HepG2 (cell line): Measurements from ENCODE around the gene RHOT1. TPM values are rescaled to one million over a fixed set of nuclear protein-coding genes. Genes with fewer than 3 reads are reported as not detected.

Experiments
- ATAC-seq: fragments of 200-7000 bp; cut with Tn5 transposase; 3 replicates; pipeline ENCODE4 v1.9.1; 2020; ENCODE audit warnings: mild to moderate bottlenecking, moderate library complexity
- BruUV-seq: library from RNA; stranded (reverse); fragments of 400-500 nt; replicated peaks from 2 replicates; lab custom pipeline; 2021; lab: Mats Ljungman, UMichigan
- CTCF ChIA-PET: fragments of 300-600 bp; formaldehyde crosslinking; extraction: SDS; loops from one replicate; lab custom pipeline; 2021; ENCODE audit warnings: low total read pairs, inconsistent platforms, low intra/inter-chr PET ratio; lab: Yijun Ruan, JAX
- POLR2A ChIA-PET: fragments of 350-600 bp; sonication (Branson Sonifier 250); formaldehyde crosslinking; loops from one replicate; lab custom pipeline; 2020; ENCODE audit warnings: antibody characterized with exemption, inconsistent platforms; lab: Yijun Ruan, JAX
- DNase-seq: peaks from one replicate; pipeline ENCODE4 v3.0.0-alpha.2; 2015; ENCODE audit warnings: low spot score
- FAIRE-seq: peaks from 3 replicates; lab custom pipeline; 2011; peaks lifted over from hg19 to GRCh38; lab: Jason Lieb, UNC
- H2AFZ ChIP-seq: one replicate; pipeline ENCODE4 v1.6.1; 2011; ENCODE audit warnings: low read length, inconsistent platforms
- H3K27ac ChIP-seq: fragments of 300-600 bp; 3 replicates; pipeline ENCODE4 v1.8.0; 2011; ENCODE audit warnings: mixed run types, mild to moderate bottlenecking, mixed read lengths, low read length, inconsistent platforms; ENCODE audit not compliant: insufficient read depth; ENCODE audit errors: extremely low read length
- H3K27me3 ChIP-seq, 2 experiments: fragments of 200-600 bp in 1 of 2; 2 replicates in 1 of 2; 3 replicates in 1 of 2; pipeline versions ENCODE4 v1.6.0 to v1.8.0; 2011; ENCODE audit warnings: low read length in 2 of 2, mild to moderate bottlenecking in 2 of 2, moderate library complexity in 2 of 2, inconsistent platforms in 1 of 2; ENCODE audit not compliant: insufficient read depth in 2 of 2, control insufficient read depth in 1 of 2
- H3K36me3 ChIP-seq, 2 experiments: fragments of 200-600 bp in 1 of 2; replicated peaks in 1 of 2; 2 replicates in 1 of 2; 3 replicates in 1 of 2; pipeline versions ENCODE4 v1.5.1 to v1.8.0; 2011; ENCODE audit warnings: low read length in 2 of 2, inconsistent platforms in 1 of 2; ENCODE audit not compliant: insufficient read depth in 2 of 2, control insufficient read depth in 1 of 2
- H3K4me1 ChIP-seq: 2 replicates; pipeline ENCODE4 v1.5.1; 2012; ENCODE audit warnings: low read length, inconsistent platforms; ENCODE audit not compliant: insufficient read depth
- H3K4me2 ChIP-seq: 2 replicates; pipeline ENCODE4 v1.6.0; 2011; ENCODE audit warnings: low read depth, low read length, inconsistent platforms
- H3K4me3 ChIP-seq, 3 experiments: fragments of 200-600 bp in 1 of 3; sonication (generic), shearing (Covaris generic) in 1 of 3; replicated peaks in 1 of 3; 2 replicates each; pipeline ENCODE4 v1.5.1; 2011 to 2016; ENCODE audit warnings: low read length in 3 of 3, inconsistent platforms in 2 of 3, low read depth in 2 of 3, mild to moderate bottlenecking in 2 of 3, control low read depth in 1 of 3, mixed read lengths in 1 of 3; ENCODE audit not compliant: insufficient read depth in 1 of 3
- H3K79me2 ChIP-seq: one replicate; pipeline ENCODE4 v1.6.1; 2011; ENCODE audit warnings: low read length, inconsistent platforms; ENCODE audit not compliant: insufficient read depth
- H3K9ac ChIP-seq: 2 replicates; pipeline ENCODE4 v1.6.0; 2011; ENCODE audit warnings: mild to moderate bottlenecking, low read depth, low read length, inconsistent platforms; ENCODE audit not compliant: insufficient read depth
- H3K9me3 ChIP-seq: 2 replicates; pipeline ENCODE4 v1.5.1; 2012; ENCODE audit warnings: mild to moderate bottlenecking, low read length
- H4K20me1 ChIP-seq: 2 replicates; pipeline ENCODE4 v1.6.0; 2011; ENCODE audit warnings: inconsistent platforms, mild to moderate bottlenecking, low read length, moderate library complexity; ENCODE audit not compliant: insufficient read depth
- CEBPB ChIP-seq: IDR thresholded peaks from 2 replicates; pipeline ENCODE4 v1.6.1; 2011; ENCODE audit warnings: low read depth, low read length, improper control_type of control experiment, borderline replicate concordance
- HNRNPH1 ChIP-seq: fragments of 200-400 bp; formaldehyde crosslinking; optimal IDR thresholded peaks from 2 replicates; pipeline ENCODE3; 2017; ENCODE audit warnings: mild to moderate bottlenecking, low read depth, low read length
- MXD1 ChIP-seq: sonication (generic); formaldehyde crosslinking; IDR thresholded peaks from 2 replicates; pipeline ENCODE4 v1.4.0; 2020; ENCODE audit warnings: mild to moderate bottlenecking, missing genetic modification reagents
- PLRG1 ChIP-seq: fragments of 450-650 bp; conservative IDR thresholded peaks from 2 replicates; pipeline ENCODE4 v1.6.1; 2016
- SALL2 ChIP-seq: sonication (generic); formaldehyde crosslinking; IDR thresholded peaks from 2 replicates; pipeline ENCODE4 v1.8.1; 2023; ENCODE audit warnings: mild to moderate bottlenecking, missing genetic modification reagents, inconsistent platforms
- THAP7 ChIP-seq: sonication (generic); formaldehyde crosslinking; IDR thresholded peaks from 2 replicates; pipeline ENCODE4 v1.8.1; 2023; ENCODE audit warnings: mild to moderate bottlenecking, missing genetic modification reagents
- ZBTB44 ChIP-seq: sonication (generic); formaldehyde crosslinking; IDR thresholded peaks from 2 replicates; pipeline ENCODE4 v1.4.0; 2020; ENCODE audit warnings: missing genetic modification reagents
- ZNF225 ChIP-seq: sonication (generic); formaldehyde crosslinking; IDR thresholded peaks from 2 replicates; pipeline ENCODE4 v1.4.0; 2020; ENCODE audit warnings: mild to moderate bottlenecking, missing genetic modification reagents
- ZNF670 ChIP-seq: sonication (generic); formaldehyde crosslinking; IDR thresholded peaks from 2 replicates; pipeline ENCODE4 v1.8.0; 2022; ENCODE audit warnings: mild to moderate bottlenecking, missing genetic modification reagents, borderline replicate concordance
- WGBS: methylation state at CpG from one replicate; pipeline ENCODE4 v1.1.6; 2017; ENCODE audit warnings: low lambda C conversion rate; 5-methylcytosine and 5-hydroxymethylcytosine counted together
- in situ Hi-C: cut with HindIII; loops from 2 replicates; pipeline ENCODE4 v1.10.0; 2017; ENCODE audit warnings: low pct_unique_long_range_greater_than_20kb; ENCODE audit not compliant: extremely low pct_ligation_motif_present
- intact Hi-C: fragments of 100-400 bp; cut with micrococcal nuclease; formaldehyde crosslinking; loops from one replicate; pipeline ENCODE4 v1.10.0; 2022; ENCODE audit not compliant: unreplicated experiment
- polyA plus RNA-seq, 8 experiments: library from polyadenylated mRNA; depleted of rRNA in 3 of 8; stranded (reverse) in 7 of 8; unstranded in 1 of 8; fragments of >200 nt; fragmentation: Illumina TruSeq in 4 of 8; extraction: Trizol in 4 of 8; gene quantifications; 2 replicates each; pipeline versions ENCODE4 v1.2.1 to v1.2.3, GENCODE V29; 2011 to 2016; ENCODE audit warnings: low read depth in 4 of 8, missing spikeins in 1 of 8, mixed read lengths in 1 of 8; ENCODE audit not compliant: insufficient read depth in 1 of 8
- total RNA-seq, 5 experiments: library from RNA; depleted of rRNA; stranded (reverse); fragments of >200 nt; fragmentation: Illumina TruSeq; extraction: Trizol; gene quantifications; 2 replicates each; pipeline ENCODE4 v1.2.3, GENCODE V29; 2016; ENCODE audit warnings: low read depth in 1 of 5

RHOT1 gene
- total and polyA plus RNA-seq, 2 of the 13 experiments (the other 11 are each of a cell fraction or from before 2014, with no cell fraction given), result 25.6 to 41.5 TPM

- TF ChIP-seq ZBTB44 (CRISPR knock-in tag) (no peak), CEBPB (no peak), PLRG1 (no peak), MXD1 (CRISPR knock-in tag) (no peak), HNRNPH1 (no peak), THAP7 (no peak), ZNF670 (no peak), SALL2 (CRISPR knock-in tag) (no peak)
These were observed 73.4 kb downstream of the RHOT1 start (continued) for GRCh38 chr17:32215696-32216095.

- H3K79me2 ChIP-seq, result no peaks in the 10 kb centered on the region
- no peaks in the 10 kb centered on the region for H3K4me1 ChIP-seq
- peaks cover 4 to 8% of the 10 kb centered on the region in 2 experiments; a peak in 2 of 5 replicates for H3K36me3 ChIP-seq
- 89% methylated on average over 3 of the region's 3 CpGs for WGBS
- no peak for TF ChIP-seq ZNF225
- ATAC-seq (no peak), DNase-seq (no peak), FAIRE-seq (no peak)
- intact Hi-C loops, result no loop called here
- in situ Hi-C loops, result no loop called here
- ChIA-PET CTCF (no interaction called here), POLR2A (no interaction called here)
- H3K9ac ChIP-seq, result no peak overlapping the region
- BruUV-seq, result no TSS peak
- no peaks in the 10 kb centered on the region for H4K20me1 ChIP-seq
- no peak overlapping the region for H3K4me3 ChIP-seq
- H2AFZ ChIP-seq, result no peak overlapping the region
- H3K27ac ChIP-seq, result no peak overlapping the region
- H3K9me3 ChIP-seq, result no peaks in the 10 kb centered on the region
- no peaks in the 10 kb centered on the region for H3K27me3 ChIP-seq
- no peak overlapping the region for H3K4me2 ChIP-seq
These were observed 80.3 kb downstream of the RHOT1 start for GRCh38 chr17:32222621-32223020.
